ENCODE measurements around the gene MICB.

GRCh38 chr6:31530659-31531058 lies 32.7 kb downstream of the MICB start:
- TF ChIP-seq, protein P1, sequence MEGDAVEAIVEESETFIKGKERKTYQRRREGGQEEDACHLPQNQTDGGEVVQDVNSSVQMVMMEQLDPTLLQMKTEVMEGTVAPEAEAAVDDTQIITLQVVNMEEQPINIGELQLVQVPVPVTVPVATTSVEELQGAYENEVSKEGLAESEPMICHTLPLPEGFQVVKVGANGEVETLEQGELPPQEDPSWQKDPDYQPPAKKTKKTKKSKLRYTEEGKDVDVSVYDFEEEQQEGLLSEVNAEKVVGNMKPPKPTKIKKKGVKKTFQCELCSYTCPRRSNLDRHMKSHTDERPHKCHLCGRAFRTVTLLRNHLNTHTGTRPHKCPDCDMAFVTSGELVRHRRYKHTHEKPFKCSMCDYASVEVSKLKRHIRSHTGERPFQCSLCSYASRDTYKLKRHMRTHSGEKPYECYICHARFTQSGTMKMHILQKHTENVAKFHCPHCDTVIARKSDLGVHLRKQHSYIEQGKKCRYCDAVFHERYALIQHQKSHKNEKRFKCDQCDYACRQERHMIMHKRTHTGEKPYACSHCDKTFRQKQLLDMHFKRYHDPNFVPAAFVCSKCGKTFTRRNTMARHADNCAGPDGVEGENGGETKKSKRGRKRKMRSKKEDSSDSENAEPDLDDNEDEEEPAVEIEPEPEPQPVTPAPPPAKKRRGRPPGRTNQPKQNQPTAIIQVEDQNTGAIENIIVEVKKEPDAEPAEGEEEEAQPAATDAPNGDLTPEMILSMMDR (IDR thresholded peaks at IDR 0.05), result no peak
- TF ChIP-seq POLR2A (IDR thresholded peaks at IDR 0.05) (no peak), EP300 (IDR thresholded peaks at IDR 0.05) (no peak)

All from gastroesophageal sphincter (tissue), 3 donors.